ENCODE data around the gene ATG2B.

ATG2B gene

GRCh38 chr14:96261772-96262655 lies 101.1 kb downstream of the ATG2B start:
- Mint-ChIP-seq H3K27ac (no peak overlapping the region), H3K4me1 (no peaks in the 10 kb centered on the region), H3K9me3 (no peaks in the 10 kb centered on the region), H3K4me3 (no peak overlapping the region), H3K36me3 (no peaks in the 10 kb centered on the region), H3K27me3 (peaks cover 34% of the 10 kb centered on the region)
- no peak for ATAC-seq

GRCh38 chr14:96261053-96261452 lies 102.1 kb downstream of the ATG2B start:
- H3K27me3 Mint-ChIP-seq: peaks cover 24% of the 10 kb centered on the region
- H3K36me3 Mint-ChIP-seq: no peaks in the 10 kb centered on the region
- H3K4me3 Mint-ChIP-seq: no peak overlapping the region

GRCh38 chr14:96260341-96260821 lies 102.8 kb downstream of the ATG2B start:
- Mint-ChIP-seq H3K36me3 (no peaks in the 10 kb centered on the region), H3K27me3 (peaks cover 20% of the 10 kb centered on the region), H3K4me3 (no peak overlapping the region), H3K27ac (no peak overlapping the region), H3K9me3 (no peaks in the 10 kb centered on the region), H3K4me1 (no peaks in the 10 kb centered on the region)
- ATAC-seq: no peak

More at GRCh38 chr14:96261053-96261452, 102.1 kb downstream of the ATG2B start:
- no peak for ATAC-seq
- H3K4me1 Mint-ChIP-seq: no peaks in the 10 kb centered on the region
- no peak overlapping the region for H3K27ac Mint-ChIP-seq
- no peaks in the 10 kb centered on the region for H3K9me3 Mint-ChIP-seq

DNA sequence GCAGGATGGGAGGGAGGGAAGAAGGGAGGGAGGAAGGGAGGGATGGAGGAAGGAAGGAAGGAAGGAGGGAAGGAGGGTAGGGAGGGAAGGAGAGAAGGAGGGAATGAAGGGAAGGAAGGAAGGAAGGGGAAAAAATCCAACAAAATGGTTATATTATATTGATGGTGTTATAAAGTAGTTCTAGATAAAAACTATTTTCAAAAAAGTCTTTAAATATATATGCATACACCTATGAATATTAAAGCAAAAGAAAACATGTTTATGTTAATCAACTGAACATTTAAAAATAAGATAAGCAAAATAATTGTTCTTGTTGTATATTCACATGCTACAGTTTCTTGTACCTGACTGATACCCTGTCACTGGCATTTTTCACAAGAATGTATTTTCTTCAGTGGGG lies 105.2 kb downstream of the ATG2B start:
- H3K27ac Mint-ChIP-seq: no peak overlapping the region
- no peaks in the 10 kb centered on the region for H3K9me3 Mint-ChIP-seq
- peaks cover 29% of the 10 kb centered on the region for H3K27me3 Mint-ChIP-seq
- ATAC-seq: no peak
- no peaks in the 10 kb centered on the region for H3K36me3 Mint-ChIP-seq
- no peaks in the 10 kb centered on the region for H3K4me1 Mint-ChIP-seq
- H3K4me3 Mint-ChIP-seq: no peak overlapping the region

- no peaks in the 10 kb centered on the region for H3K9me3 Mint-ChIP-seq
- ATAC-seq: no peak
- H3K4me3 Mint-ChIP-seq: no peak overlapping the region
- no peaks in the 10 kb centered on the region for H3K36me3 Mint-ChIP-seq
- no peaks in the 10 kb centered on the region for H3K4me1 Mint-ChIP-seq
- no peak overlapping the region for H3K27ac Mint-ChIP-seq
- peaks cover 37% of the 10 kb centered on the region for H3K27me3 Mint-ChIP-seq
Observed at GRCh38 chr14:96257056-96257455, 106.1 kb downstream of the ATG2B start.

DNA sequence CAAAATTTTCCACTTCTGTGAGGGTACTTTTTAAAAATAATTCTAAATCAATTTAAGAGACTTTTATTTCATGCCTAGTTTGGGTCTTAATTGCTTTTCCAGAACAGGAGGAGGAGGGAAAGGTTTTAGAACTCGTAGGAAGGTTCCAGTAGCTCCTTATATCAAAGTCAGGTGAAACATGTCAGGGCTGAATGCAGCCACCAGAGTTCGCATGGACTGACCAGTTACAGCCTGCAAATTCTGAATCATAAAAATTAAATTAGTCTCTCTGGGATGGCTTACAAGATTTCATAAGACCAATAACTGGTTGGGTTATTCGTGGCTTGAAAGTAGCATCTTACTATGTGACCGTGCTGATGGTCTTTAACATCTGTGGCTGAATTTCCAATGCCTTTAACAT lies 106.7 kb downstream of the ATG2B start:
- no peak overlapping the region for H3K27ac Mint-ChIP-seq
- peaks cover 43% of the 10 kb centered on the region for H3K27me3 Mint-ChIP-seq
- no peaks in the 10 kb centered on the region for H3K9me3 Mint-ChIP-seq
- no peak overlapping the region for H3K4me3 Mint-ChIP-seq
- no peak for ATAC-seq
- H3K36me3 Mint-ChIP-seq: no peaks in the 10 kb centered on the region
- H3K4me1 Mint-ChIP-seq: no peaks in the 10 kb centered on the region

- no peak for ATAC-seq
- Mint-ChIP-seq H3K27ac (no peak within 1 kb of the TSS), H3K36me3 (no peaks in the 10 kb centered on the region), H3K4me1 (no peaks in the 10 kb centered on the region), H3K4me3 (no peak within 1 kb of the TSS), H3K9me3 (no peaks in the 10 kb centered on the region), H3K27me3 (peaks cover 43% of the 10 kb centered on the region)
Observed at GRCh38 chr14:96255501-96256366, 107.4 kb downstream of the ATG2B start, which contains the start of gene BDKRB1. Gene BDKRB1, plus strand, starts transcription at chr14:96256210. Its CDS starts 7,473 bp downstream, at chr14:96263683.

- H3K4me3 Mint-ChIP-seq: no peak overlapping the region
- ATAC-seq: no peak
- no peak overlapping the region for H3K27ac Mint-ChIP-seq
- H3K9me3 Mint-ChIP-seq: no peaks in the 10 kb centered on the region
- no peaks in the 10 kb centered on the region for H3K36me3 Mint-ChIP-seq
- peaks cover 46% of the 10 kb centered on the region for H3K27me3 Mint-ChIP-seq
- no peaks in the 10 kb centered on the region for H3K4me1 Mint-ChIP-seq
Observed at GRCh38 chr14:96254687-96255086, 108.5 kb downstream of the ATG2B start.

GRCh38 chr14:96252999-96253539 lies 110.1 kb downstream of the ATG2B start:
- H3K36me3 Mint-ChIP-seq: no peaks in the 10 kb centered on the region
- H3K4me3 Mint-ChIP-seq: no peak overlapping the region
- no peaks in the 10 kb centered on the region for H3K9me3 Mint-ChIP-seq
- H3K4me1 Mint-ChIP-seq: no peaks in the 10 kb centered on the region
- H3K27me3 Mint-ChIP-seq: peaks cover 53% of the 10 kb centered on the region
- H3K27ac Mint-ChIP-seq: no peak overlapping the region
- no peak for ATAC-seq

GRCh38 chr14:96252323-96252998 lies 110.7 kb downstream of the ATG2B start:
- Mint-ChIP-seq H3K9me3 (no peaks in the 10 kb centered on the region), H3K27me3 (peaks cover 47% of the 10 kb centered on the region), H3K27ac (no peak overlapping the region), H3K4me3 (no peak overlapping the region), H3K4me1 (no peaks in the 10 kb centered on the region), H3K36me3 (no peaks in the 10 kb centered on the region)
- ATAC-seq: peak; percentile 34

- Mint-ChIP-seq H3K9me3 (no peaks in the 10 kb centered on the region), H3K4me1 (no peaks in the 10 kb centered on the region), H3K4me3 (no peak overlapping the region), H3K27me3 (peaks cover 43% of the 10 kb centered on the region), H3K36me3 (no peaks in the 10 kb centered on the region), H3K27ac (no peak overlapping the region)
- ATAC-seq: no peak
Observed at GRCh38 chr14:96251656-96252155, 111.4 kb downstream of the ATG2B start.

DNA sequence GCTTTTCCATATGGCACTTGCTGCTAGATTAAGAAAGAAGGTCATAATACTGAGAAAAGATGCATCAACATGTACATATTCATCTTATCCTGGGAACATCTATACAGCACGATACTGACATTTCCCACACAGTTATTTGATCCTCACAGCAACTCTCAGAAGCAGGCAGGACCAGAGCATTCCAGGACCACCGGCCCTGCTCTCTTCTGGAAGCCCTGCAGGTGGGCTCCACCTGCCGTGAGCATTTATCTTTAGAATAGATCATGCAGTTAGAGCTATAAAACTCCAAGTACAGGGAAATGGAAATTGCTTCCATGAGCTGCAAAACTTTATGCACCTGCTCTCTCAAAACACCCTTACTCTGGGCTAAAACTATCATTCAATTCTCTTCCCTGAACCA lies 112.7 kb downstream of the ATG2B start:
- H3K9me3 Mint-ChIP-seq: no peaks in the 10 kb centered on the region
- H3K4me3 Mint-ChIP-seq: no peak overlapping the region
- H3K27me3 Mint-ChIP-seq: peaks cover 43% of the 10 kb centered on the region
- no peak overlapping the region for H3K27ac Mint-ChIP-seq
- H3K36me3 Mint-ChIP-seq: no peaks in the 10 kb centered on the region
- no peaks in the 10 kb centered on the region for H3K4me1 Mint-ChIP-seq
- no peak for ATAC-seq

GRCh38 chr14:96249029-96249428 lies 114.1 kb downstream of the ATG2B start:
- ATAC-seq: no peak
- no peak overlapping the region for H3K4me3 Mint-ChIP-seq
- no peaks in the 10 kb centered on the region for H3K4me1 Mint-ChIP-seq
- no peak overlapping the region for H3K27ac Mint-ChIP-seq
- H3K9me3 Mint-ChIP-seq: peaks cover 4% of the 10 kb centered on the region
- H3K27me3 Mint-ChIP-seq: peaks cover 43% of the 10 kb centered on the region
- no peaks in the 10 kb centered on the region for H3K36me3 Mint-ChIP-seq

DNA sequence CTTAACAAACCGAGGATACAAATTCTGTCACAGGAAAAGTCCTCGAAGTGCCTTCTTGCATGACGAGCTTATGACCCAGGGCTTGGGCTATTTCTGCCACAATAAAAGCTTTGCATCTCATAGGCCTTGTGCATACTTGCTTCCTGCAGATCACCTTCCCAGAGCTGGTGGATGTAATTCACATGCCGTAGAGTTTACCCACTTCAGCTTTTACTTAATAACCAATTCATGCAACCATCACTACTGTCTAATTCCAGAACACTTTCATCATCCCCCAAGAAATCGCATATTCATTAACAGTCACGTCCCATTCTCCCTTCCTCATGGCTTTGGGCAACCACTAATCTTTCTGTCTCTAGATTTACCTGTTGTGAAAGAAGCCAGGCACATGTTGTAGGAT lies 116.1 kb downstream of the ATG2B start:
- Mint-ChIP-seq H3K4me3 (no peak overlapping the region), H3K27me3 (peaks cover 25% of the 10 kb centered on the region), H3K4me1 (no peaks in the 10 kb centered on the region), H3K9me3 (peaks cover 4% of the 10 kb centered on the region), H3K27ac (no peak overlapping the region), H3K36me3 (no peaks in the 10 kb centered on the region)
- no peak for ATAC-seq

GRCh38 chr14:96246539-96246847 lies 116.6 kb downstream of the ATG2B start:
- Mint-ChIP-seq H3K36me3 (no peaks in the 10 kb centered on the region), H3K9me3 (peaks cover 4% of the 10 kb centered on the region), H3K27me3 (peaks cover 19% of the 10 kb centered on the region), H3K27ac (no peak overlapping the region), H3K4me1 (no peaks in the 10 kb centered on the region), H3K4me3 (no peak overlapping the region)
- no peak for ATAC-seq

Measured in stimulated activated memory B cell treated with anti-CD40 and anti-IgM and Interleukin-4, amounts not matched to agents 10 μg/mL and 1 μg/mL and 100 μg/mL, for 72 hours (primary cell).